OCI-M1 (cell line): Measurements from ENCODE around the gene GPR137C.

Experiments used
- DNase-seq: peaks from one replicate; lab custom pipeline; 2025; lab: John Stamatoyannopoulos, UW

Gene GPR137C, protein sequence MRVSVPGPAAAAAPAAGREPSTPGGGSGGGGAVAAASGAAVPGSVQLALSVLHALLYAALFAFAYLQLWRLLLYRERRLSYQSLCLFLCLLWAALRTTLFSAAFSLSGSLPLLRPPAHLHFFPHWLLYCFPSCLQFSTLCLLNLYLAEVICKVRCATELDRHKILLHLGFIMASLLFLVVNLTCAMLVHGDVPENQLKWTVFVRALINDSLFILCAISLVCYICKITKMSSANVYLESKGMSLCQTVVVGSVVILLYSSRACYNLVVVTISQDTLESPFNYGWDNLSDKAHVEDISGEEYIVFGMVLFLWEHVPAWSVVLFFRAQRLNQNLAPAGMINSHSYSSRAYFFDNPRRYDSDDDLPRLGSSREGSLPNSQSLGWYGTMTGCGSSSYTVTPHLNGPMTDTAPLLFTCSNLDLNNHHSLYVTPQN

GRCh38 chr14:52552063-52552988 is at the start of gene GPR137C, which contains the start of gene TXNDC16:
Gene GPR137C (plus strand): TSS chr14:52552836. CDS start chr14:52553148, 312 bp downstream.
Gene TXNDC16 (minus strand): TSS chr14:52552505. CDS start chr14:52543557, 8,948 bp downstream.
- peak; percentile 98 for DNase-seq

DNA sequence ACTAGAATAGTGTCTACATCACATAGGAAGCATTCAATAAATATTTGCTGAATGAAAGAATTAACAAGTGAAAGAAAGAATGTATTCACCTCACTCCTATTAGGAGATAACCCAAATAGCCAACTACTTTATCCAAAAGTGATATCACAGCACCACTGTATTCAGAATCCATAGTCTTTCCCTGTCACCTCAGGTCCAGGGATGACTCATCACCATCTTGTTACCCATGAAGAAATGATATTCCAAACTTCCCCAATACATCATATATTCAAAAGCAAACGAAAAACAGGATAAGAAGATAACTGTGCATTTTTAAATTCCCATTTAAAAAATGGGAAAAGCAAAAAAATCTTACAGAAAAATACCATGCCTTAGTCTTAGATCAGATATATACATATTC is 39.4 kb upstream of the GPR137C start:
- DNase-seq, result no peak

- DNase-seq, result no peak
Observed at GRCh38 chr14:52514046-52514811, 38.4 kb upstream of the GPR137C start.

DNA sequence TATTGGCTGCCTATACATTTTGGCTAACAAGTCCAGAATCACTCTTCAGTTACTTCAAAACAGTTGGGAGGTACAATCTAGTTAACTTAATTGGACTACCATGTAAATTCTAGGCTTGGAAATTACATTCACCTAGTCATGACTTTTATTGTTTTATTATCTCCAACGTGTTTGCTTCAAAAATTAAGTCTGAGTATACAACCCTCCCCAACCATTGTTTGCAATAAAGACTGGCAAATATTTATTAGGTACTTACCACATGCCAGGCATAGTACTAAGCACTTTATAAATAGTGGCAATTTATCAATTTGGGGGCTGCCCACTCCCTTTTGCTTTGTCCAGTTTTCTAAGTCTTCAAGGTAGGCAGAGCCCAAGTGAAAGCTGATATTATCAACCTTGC is 30.6 kb upstream of the GPR137C start:
- no peak for DNase-seq

- DNase-seq, result no peak
Observed at GRCh38 chr14:52522581-52523345, 29.9 kb upstream of the GPR137C start.

GRCh38 chr14:52527052-52527451 is 25.6 kb upstream of the GPR137C start:
- no peak for DNase-seq

- DNase-seq, result no peak
Observed at GRCh38 chr14:52531481-52531880, 21.2 kb upstream of the GPR137C start.

DNA sequence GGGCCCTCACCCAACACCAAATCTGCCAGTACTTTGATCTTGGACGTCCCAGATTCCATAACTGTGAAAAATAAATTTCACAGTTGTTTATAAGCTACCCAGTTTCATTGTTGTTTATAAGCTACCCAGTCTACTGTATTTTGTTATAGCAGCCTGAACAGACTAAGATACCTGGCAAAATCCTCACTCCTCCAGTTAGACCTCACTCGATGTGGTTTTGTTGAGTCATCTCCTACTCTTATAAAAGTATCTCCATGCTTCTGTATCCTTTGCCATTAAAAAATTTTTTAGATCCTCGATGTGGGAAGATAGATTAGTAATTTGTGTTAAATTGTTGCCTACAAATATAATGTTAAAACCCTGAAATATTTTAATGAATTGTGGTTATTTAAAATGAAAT is 16.4 kb upstream of the GPR137C start:
- DNase-seq, result no peak

GRCh38 chr14:52538623-52539022 is 14.0 kb upstream of the GPR137C start:
- DNase-seq, result no peak

DNA sequence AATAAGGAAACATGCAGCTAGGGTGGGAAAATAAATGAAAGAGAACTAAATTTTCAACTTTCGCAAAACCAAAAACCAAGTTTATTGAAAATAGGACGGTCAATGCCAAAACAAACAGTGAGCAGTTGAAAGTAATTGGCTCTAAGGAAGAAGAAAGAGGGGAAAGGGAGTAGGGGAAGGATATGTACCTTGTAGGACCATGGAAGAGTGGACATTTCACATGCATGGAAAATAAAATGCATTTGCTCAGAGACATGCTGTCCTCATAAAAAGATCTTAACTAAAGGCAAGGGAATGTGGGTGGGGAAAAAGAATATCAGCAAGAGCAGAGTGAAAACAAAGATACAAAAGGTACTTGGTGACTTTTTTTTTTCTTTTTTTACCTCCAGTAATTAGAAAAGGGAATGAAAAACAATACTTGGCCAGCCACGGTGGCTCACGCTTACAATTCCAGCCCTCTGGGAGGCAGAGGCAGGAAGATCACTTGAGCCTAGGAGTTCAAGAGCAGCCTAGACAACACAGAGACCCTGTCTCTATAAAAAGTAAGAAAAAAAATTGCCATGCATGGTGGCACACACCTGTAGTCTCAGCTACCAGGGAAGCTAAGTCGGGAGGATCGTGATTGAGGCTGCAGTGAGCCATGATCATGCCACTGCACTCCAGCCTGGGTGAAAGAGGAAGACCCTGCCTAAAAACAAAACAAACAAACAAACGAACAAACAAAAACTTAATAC is 6.9 kb upstream of the GPR137C start:
- DNase-seq, result no peak

GRCh38 chr14:52546318-52546670 is 6.3 kb upstream of the GPR137C start:
- DNase-seq, result no peak

DNA sequence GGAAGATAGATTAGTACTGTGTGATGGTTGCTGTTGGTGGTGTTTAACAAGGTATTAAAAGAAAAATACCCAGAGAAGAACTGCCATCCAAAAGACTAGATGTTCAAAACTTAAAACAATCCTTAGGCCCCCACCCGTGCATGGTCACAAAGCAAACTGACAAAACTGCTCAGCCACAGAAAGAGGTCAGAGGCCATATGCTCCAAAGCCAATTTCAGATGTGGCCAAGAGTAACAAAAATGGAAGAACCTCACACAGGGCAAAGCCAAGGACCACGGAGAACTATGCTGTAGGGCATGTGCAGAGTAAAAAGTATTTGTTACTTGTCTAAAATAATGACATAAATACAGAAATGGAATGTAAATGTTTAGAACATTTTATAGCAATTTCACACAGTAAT is 5.6 kb upstream of the GPR137C start:
- no peak for DNase-seq

- DNase-seq, result peak; percentile 32
Observed at GRCh38 chr14:52547526-52547925, 5.1 kb upstream of the GPR137C start.

- no peak for DNase-seq
Observed at GRCh38 chr14:52550661-52551060, 2.0 kb upstream of the GPR137C start.

- DNase-seq, result no peak
Observed at GRCh38 chr14:52551205-52551604, 1.4 kb upstream of the GPR137C start.

DNA sequence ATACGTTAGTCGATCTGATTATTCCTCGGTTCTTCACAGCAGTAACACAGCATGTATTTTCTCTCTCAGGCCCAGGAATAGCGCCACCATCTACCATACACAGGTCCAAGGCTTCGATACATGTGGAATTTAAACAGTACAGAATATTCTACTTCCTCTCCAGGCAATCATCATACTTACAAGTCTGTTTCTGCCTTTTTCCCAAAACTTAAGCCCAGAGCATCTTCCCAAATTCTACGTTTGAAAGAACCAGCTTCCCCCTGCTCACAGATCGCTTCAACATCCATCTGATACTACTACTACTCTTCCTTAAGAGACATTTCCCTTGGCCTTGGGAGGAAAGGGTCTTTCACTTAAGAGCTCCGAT is 957 bp upstream of the GPR137C start:
- peak; percentile 68 for DNase-seq

DNA sequence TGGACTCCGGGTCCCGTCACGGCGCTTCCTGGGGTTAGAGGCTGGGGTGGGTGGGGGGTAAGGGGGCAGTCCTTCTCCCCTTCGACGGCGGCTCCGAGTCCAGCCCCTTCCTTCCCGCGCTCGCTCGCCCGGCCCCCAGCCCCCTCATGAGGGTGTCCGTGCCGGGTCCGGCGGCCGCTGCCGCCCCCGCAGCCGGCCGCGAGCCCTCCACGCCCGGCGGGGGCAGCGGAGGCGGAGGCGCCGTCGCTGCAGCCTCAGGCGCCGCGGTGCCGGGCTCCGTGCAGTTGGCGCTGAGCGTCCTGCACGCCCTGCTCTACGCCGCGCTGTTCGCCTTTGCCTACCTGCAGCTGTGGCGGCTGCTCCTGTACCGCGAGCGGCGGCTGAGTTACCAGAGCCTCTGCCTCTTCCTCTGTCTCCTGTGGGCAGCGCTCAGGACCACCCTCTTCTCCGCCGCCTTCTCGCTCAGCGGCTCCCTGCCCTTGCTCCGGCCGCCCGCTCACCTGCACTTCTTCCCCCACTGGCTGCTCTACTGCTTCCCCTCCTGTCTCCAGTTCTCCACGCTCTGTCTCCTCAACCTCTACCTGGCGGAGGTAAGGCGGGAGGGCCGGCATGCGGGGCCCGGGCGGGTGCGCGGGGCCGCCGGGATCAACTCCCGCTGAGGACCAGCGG is 500 bp downstream of the GPR137C start:
- DNase-seq, result peak; percentile 6

DNA sequence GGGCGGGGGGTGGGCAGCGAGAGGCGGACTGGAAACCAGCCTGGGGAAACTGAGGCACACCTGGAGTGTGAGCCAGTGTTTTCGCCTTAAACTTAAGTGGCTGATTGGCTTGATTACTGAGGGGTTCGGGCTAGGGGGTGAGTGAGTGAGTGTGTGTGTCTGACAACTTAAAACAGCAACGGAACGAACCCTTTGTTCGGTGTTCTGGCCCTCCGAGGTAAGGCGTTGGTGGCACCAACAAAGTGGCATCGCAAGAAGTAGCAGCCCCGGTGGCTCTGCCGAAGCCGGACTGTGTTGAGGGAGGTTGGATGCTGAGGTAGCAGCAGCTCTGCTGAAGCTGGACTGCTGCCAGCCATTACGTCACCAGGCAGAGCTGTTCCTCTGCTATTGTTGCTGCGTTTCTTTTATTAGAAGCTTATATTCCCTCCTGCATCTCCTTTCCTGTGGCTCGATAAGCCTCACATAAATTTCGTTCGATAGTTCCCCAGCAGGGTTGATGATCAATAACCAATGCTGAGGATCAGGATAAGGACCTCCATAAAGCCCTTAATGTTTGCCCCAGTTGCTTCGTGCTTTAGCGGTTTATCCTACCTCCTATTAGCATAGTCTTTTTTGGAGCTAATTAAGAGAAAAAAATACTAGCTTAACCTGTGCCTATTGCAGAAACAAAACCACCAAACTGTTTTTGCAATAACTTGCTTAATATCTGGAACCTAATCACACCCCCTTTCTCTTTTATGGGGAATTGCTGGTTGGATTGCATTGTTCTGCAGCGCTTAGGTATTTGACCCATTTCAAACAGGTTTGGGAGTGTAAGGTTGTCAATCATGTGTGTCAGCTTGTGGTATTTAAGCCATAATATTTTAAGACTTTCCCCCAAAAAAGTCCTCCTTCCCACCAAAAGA is 1.3 kb downstream of the GPR137C start:
- peak; percentile 76 for DNase-seq

- no peak for DNase-seq
Observed at GRCh38 chr14:52558688-52559087, 6.1 kb downstream of the GPR137C start.
